Keratinocyte (primary cell): ENCODE data around the gene LRP1B.

Source experiments
- CTCF ChIP-seq, 3 experiments: IDR thresholded peaks in 1 of 3; conservative IDR thresholded peaks in 1 of 3; optimal IDR thresholded peaks in 1 of 3; 2 replicates in 2 of 3; 3 replicates in 1 of 3; pipeline versions ENCODE3 to v1.5.1; 2011; ENCODE audit warnings: low read length in 3 of 3, mild to moderate bottlenecking in 3 of 3, moderate library complexity in 2 of 3, control low read depth in 1 of 3, inconsistent platforms in 1 of 3; ENCODE audit not compliant: insufficient read depth in 2 of 3; ENCODE audit errors: extremely low read depth in 1 of 3
- EZH2 ChIP-seq: IDR thresholded peaks from one replicate; pipeline ENCODE4 v1.6.1; 2012; ENCODE audit warnings: inconsistent platforms, mild to moderate bottlenecking, low read length, moderate library complexity

DNA sequence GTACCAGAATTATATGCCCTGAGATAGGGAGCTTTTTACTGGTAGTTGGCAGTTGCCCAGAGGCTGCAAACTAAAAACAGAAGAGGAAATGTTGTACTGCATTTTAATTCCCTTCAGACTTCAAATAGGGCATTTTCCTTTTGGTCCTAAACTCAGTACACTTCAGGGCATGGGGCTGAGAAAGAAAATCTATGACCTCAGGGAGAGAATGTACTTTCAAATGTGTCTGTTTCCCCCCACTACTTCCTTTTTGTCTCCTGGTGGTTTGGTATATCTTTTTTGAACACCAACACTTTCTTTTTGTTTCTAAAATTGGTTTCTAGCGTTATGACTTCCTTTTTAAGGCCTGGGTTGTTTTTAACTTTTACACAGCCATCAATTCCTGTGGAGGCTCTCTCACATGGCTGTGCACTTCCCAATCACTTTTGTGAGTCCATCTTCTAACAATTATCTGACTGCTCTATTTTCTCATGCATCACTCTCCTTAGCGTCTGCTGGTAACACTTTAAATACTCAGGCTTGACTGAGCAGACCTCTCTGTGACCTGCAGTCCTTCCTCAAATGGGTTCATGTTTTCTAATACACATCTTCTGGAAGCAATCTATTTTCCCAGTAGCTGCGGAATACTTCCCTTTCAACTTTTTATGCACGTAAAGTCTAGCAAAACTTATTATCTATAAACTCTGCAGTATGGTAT, 596.0 kb downstream of the LRP1B start:
- no peak for TF ChIP-seq CTCF (optimal IDR thresholded peaks at IDR 0.05 in 1 of 3, IDR thresholded peaks at IDR 0.05 in 1 of 3, conservative IDR thresholded peaks at IDR 0.05 in 1 of 3; ENCODE audit: extremely low read depth in 1 of 3, insufficient read depth in 2 of 3, low read length in 3 of 3)
- no peak for TF ChIP-seq EZH2
